Suprapubic skin (tissue), 4 donors: Measurements from ENCODE around the gene SRGAP1. TPM values are rescaled to one million over a fixed set of nuclear protein-coding genes. Genes with fewer than 3 reads are reported as not detected.

Source experiments
- DNase-seq, 2 donors: peaks; one replicate each; pipeline ENCODE4 v3.0.0-alpha.2; 2019; ENCODE audit warnings: low spot score in 2 of 2
- H3K27ac ChIP-seq: fragments of 200-600 bp; sonication (generic); one replicate; pipeline ENCODE4 v1.5.1; 2019
- H3K27me3 ChIP-seq: fragments of 200-600 bp; sonication (generic); one replicate; pipeline ENCODE4 v1.5.1; 2019
- H3K36me3 ChIP-seq: fragments of 200-600 bp; sonication (generic); one replicate; pipeline ENCODE4 v1.5.1; 2019
- H3K4me1 ChIP-seq: fragments of 200-600 bp; sonication (generic); one replicate; pipeline ENCODE4 v1.5.1; 2019
- H3K4me3 ChIP-seq: fragments of 200-600 bp; sonication (generic); one replicate; pipeline ENCODE4 v1.5.1; 2019; ENCODE audit warnings: mild to moderate bottlenecking
- H3K9me3 ChIP-seq: fragments of 200-600 bp; sonication (generic); one replicate; pipeline ENCODE4 v1.5.1; 2019
- CTCF ChIP-seq, 2 donors: fragments of 200-600 bp in 1 of 2; fragments of 450-650 bp in 1 of 2; sonication (generic) in 1 of 2; IDR thresholded peaks; one replicate each; pipeline ENCODE4 v1.5.1; 2016 to 2019; ENCODE audit warnings: antibody characterized with exemption in 2 of 2, mild to moderate bottlenecking in 1 of 2, moderate library complexity in 1 of 2
- EP300 ChIP-seq: sonication (generic); formaldehyde crosslinking; IDR thresholded peaks from one replicate; pipeline ENCODE4 v1.6.1; 2017; ENCODE audit warnings: antibody characterized with exemption
- POLR2A ChIP-seq, 2 donors: fragments of 450-650 bp; IDR thresholded peaks; one replicate each; pipeline ENCODE4 v1.6.1; 2017; ENCODE audit warnings: antibody characterized with exemption in 2 of 2, mild to moderate bottlenecking in 2 of 2, moderate library complexity in 2 of 2
- POLR2AphosphoS5 ChIP-seq, 3 donors: sonication (generic); formaldehyde crosslinking; IDR thresholded peaks; one replicate each; pipeline ENCODE4 v1.6.1; 2017; ENCODE audit warnings: antibody characterized with exemption in 3 of 3
- WGBS: methylation state at CpG from one replicate; pipeline ENCODE4 v1.1.5; 2018; 5-methylcytosine and 5-hydroxymethylcytosine counted together
- total RNA-seq, 4 donors: library from RNA; depleted of rRNA; stranded (reverse); fragments of >200 nt; gene quantifications; one replicate each; pipeline ENCODE4 v1.1.0, GENCODE V29; 2016

SRGAP1 gene
- total RNA-seq, 4 donors from 2014 or later: 8.4 to 10.9 (median 9.8) TPM

- no peak for DNase-seq
- H3K4me3 ChIP-seq: no peak overlapping the region
- peaks cover 19% of the 10 kb centered on the region for H3K4me1 ChIP-seq
- H3K36me3 ChIP-seq: no peaks in the 10 kb centered on the region
- 80% methylated on average over 1 of the region's 1 CpG for WGBS
- no peaks in the 10 kb centered on the region for H3K27me3 ChIP-seq
- TF ChIP-seq POLR2AphosphoS5 (IDR thresholded peaks at IDR 0.05): no peak
- no peak for TF ChIP-seq CTCF (IDR thresholded peaks at IDR 0.05)
- H3K27ac ChIP-seq: no peak overlapping the region
- H3K9me3 ChIP-seq: no peaks in the 10 kb centered on the region
Measured at GRCh38 chr12:63922474-63922873, 78.0 kb downstream of the SRGAP1 start.

GRCh38 chr12:63924781-63925180 lies 80.3 kb downstream of the SRGAP1 start:
- Histone ChIP-seq H3K27ac (no peak overlapping the region), H3K9me3 (no peaks in the 10 kb centered on the region), H3K4me1 (peaks cover 2% of the 10 kb centered on the region), H3K27me3 (no peaks in the 10 kb centered on the region), H3K4me3 (no peak overlapping the region), H3K36me3 (no peaks in the 10 kb centered on the region)
- TF ChIP-seq POLR2A (IDR thresholded peaks at IDR 0.05) (no peak), EP300 (no peak), CTCF (IDR thresholded peaks at IDR 0.05) (no peak), POLR2AphosphoS5 (IDR thresholded peaks at IDR 0.05) (no peak)
- no peak for DNase-seq
- WGBS: 50% methylated on average over 1 of the region's 1 CpG

DNA sequence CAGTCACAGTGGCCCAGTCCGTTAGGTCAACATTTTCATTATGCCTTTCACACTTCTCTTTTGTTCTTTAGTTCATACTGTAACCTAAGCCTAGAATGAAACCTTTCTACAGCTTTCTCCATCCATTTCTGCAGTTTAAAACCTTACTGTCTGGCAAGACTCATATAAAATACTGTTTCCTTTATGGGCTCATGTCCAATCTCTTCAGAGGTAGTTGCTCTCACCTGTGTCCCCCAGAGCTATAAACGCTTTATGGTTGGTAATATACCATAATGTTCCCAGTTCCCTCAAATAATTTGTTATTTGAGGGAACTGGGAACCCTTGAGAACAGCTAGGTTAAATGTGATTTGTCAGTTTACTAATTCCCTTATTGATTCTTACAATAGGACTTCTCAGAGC lies 83.0 kb downstream of the SRGAP1 start:
- WGBS: 96% methylated on average over 2 of the region's 2 CpGs
- Histone ChIP-seq H3K4me3 (no peak overlapping the region), H3K36me3 (no peaks in the 10 kb centered on the region), H3K4me1 (peaks cover 7% of the 10 kb centered on the region), H3K27ac (no peak overlapping the region), H3K27me3 (no peaks in the 10 kb centered on the region), H3K9me3 (no peaks in the 10 kb centered on the region)
- TF ChIP-seq POLR2AphosphoS5 (IDR thresholded peaks at IDR 0.05): no peak
- TF ChIP-seq POLR2A (IDR thresholded peaks at IDR 0.05): no peak
- TF ChIP-seq CTCF (IDR thresholded peaks at IDR 0.05): no peak
- TF ChIP-seq EP300: no peak
- DNase-seq: no peak

- no peak for DNase-seq
- Histone ChIP-seq H3K36me3 (no peaks in the 10 kb centered on the region), H3K27ac (no peak overlapping the region), H3K27me3 (no peaks in the 10 kb centered on the region), H3K4me1 (peaks cover 7% of the 10 kb centered on the region), H3K9me3 (no peaks in the 10 kb centered on the region), H3K4me3 (no peak overlapping the region)
- 96% methylated on average over 2 of the region's 2 CpGs for WGBS
- TF ChIP-seq CTCF (IDR thresholded peaks at IDR 0.05) (no peak), EP300 (no peak), POLR2AphosphoS5 (IDR thresholded peaks at IDR 0.05) (no peak), POLR2A (IDR thresholded peaks at IDR 0.05) (no peak)
Measured at GRCh38 chr12:63928305-63928704, 83.8 kb downstream of the SRGAP1 start.

DNA sequence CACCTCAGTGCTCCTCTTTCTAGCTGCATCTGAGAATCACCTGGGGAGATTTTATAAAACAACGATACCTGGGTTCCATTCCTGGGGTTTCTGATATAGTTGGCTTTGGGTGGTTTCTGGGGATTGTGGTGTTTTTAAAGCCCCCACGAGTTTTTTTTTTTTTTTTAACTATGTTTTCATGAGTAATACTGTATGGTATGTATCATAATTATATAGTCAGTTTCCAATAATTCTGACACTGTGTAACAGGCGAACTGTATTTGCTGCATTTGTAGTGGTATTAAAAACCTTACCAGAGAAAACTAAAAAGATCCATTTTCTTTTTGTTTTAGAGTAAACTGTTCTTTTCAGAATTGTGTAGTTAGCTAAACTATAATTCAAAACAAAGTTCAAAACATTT lies 84.9 kb downstream of the SRGAP1 start:
- H3K27ac ChIP-seq: no peak overlapping the region
- peaks cover 7% of the 10 kb centered on the region for H3K4me1 ChIP-seq
- no peak overlapping the region for H3K4me3 ChIP-seq
- no peaks in the 10 kb centered on the region for H3K36me3 ChIP-seq
- WGBS: 73% methylated on average over 3 of the region's 3 CpGs
- TF ChIP-seq EP300: no peak
- no peak for TF ChIP-seq POLR2AphosphoS5 (IDR thresholded peaks at IDR 0.05)
- no peak for TF ChIP-seq POLR2A (IDR thresholded peaks at IDR 0.05)
- no peak for TF ChIP-seq CTCF (IDR thresholded peaks at IDR 0.05)
- no peaks in the 10 kb centered on the region for H3K9me3 ChIP-seq
- no peak for DNase-seq
- H3K27me3 ChIP-seq: no peaks in the 10 kb centered on the region
